ENCODE measurements around the gene ZRANB3.
"Not testable (repeated sequence)": the region's sequence is repeated elsewhere in the genome, so short reads cannot be mapped to it uniquely, and the experiment has no call there.

Gene ZRANB3

GRCh38 chr2:135121016-135121657 is 409.9 kb downstream of the ZRANB3 start:
- DNase-seq, result no peak

- DNase-seq, result no peak
These were observed 411.4 kb downstream of the ZRANB3 start for GRCh38 chr2:135119582-135119981.

- no peak for DNase-seq
These were observed 417.7 kb downstream of the ZRANB3 start for GRCh38 chr2:135113322-135113721.

- DNase-seq, result not testable (repeated sequence)
These were observed 425.3 kb downstream of the ZRANB3 start for GRCh38 chr2:135105513-135106316.

GRCh38 chr2:135103843-135104242 is 427.2 kb downstream of the ZRANB3 start:
- DNase-seq, result no peak

GRCh38 chr2:135099802-135100483 is 431.1 kb downstream of the ZRANB3 start:
- no peak for DNase-seq

- DNase-seq, result no peak
These were observed 433.3 kb downstream of the ZRANB3 start for GRCh38 chr2:135097532-135098231.

GRCh38 chr2:135096665-135097446 is 434.2 kb downstream of the ZRANB3 start:
- DNase-seq, result no peak

GRCh38 chr2:135095591-135095990 is 435.4 kb downstream of the ZRANB3 start:
- DNase-seq, result no peak

GRCh38 chr2:135094508-135094907 is 436.5 kb downstream of the ZRANB3 start:
- DNase-seq, result no peak

- no peak for DNase-seq
These were observed 437.2 kb downstream of the ZRANB3 start for GRCh38 chr2:135093670-135094330.

- no peak for DNase-seq
These were observed 437.8 kb downstream of the ZRANB3 start for GRCh38 chr2:135093193-135093592.

GRCh38 chr2:135091681-135092080 is 439.3 kb downstream of the ZRANB3 start:
- DNase-seq, result no peak

GRCh38 chr2:135089597-135089996 is 441.4 kb downstream of the ZRANB3 start:
- DNase-seq, result not testable (repeated sequence)
